HG02970 (cell line): Measurements from ENCODE around the gene NFIB.
A peak's percentile ranks its signal among the peaks of the same experiment; 100 is the strongest.

Source experiments
- ATAC-seq: cut with Tn5 transposase; IDR thresholded peaks from one replicate; pipeline ENCODE4 v1.9.1; 2021; ENCODE audit warnings: mild to moderate bottlenecking, moderate library complexity, moderate number of reproducible peaks; ENCODE audit not compliant: unreplicated experiment, low FRiP score

The NFIB gene

DNA sequence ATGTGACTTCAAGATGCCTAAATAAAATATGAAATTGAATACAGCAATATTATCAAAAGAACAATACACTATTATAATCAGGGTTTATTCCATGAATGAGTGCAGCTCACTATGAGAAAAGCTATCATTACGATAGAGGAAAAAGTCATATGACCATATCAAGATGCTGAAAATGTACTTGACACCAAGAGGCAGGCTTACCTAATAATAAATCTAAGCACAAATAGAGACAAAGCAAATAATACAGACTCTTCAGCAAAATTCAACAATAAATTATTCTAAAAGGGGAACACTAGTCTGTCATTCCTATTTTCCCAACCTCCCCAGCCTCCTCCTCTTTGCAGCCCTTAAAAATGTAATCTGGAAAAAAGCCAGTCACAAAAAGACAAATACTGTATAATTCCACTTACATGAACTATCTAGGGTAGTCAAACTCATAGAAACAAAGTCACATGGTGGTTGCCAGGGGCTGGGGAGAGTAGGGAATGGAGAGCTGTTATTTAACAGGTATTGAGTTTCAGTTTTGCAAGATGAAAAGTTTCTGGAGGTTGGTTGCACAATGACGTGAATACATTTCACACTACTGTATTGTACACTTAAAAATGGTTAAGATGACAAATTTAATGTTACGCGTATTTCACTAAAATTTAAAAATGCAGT, 148.4 kb downstream of the NFIB start:
- no peak for ATAC-seq

DNA sequence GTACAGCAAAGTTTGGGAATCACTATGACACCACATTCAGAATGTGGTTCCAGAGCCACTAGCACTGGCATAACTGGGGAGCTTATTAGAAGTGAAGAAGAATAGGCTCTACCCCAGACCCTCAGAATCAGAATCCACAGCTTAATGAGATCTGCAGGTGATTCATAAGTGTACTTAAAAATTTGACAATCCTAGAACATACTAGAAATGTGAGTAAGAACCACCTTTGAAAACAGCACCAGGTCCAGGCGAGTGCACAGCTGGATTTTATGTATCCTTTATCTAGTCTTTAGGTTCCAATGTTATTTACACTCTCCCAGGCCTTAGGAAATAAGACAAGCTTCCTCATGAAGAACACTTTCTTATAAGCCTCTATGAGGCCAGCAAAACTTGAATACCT, 149.0 kb downstream of the NFIB start:
- ATAC-seq: no peak

DNA sequence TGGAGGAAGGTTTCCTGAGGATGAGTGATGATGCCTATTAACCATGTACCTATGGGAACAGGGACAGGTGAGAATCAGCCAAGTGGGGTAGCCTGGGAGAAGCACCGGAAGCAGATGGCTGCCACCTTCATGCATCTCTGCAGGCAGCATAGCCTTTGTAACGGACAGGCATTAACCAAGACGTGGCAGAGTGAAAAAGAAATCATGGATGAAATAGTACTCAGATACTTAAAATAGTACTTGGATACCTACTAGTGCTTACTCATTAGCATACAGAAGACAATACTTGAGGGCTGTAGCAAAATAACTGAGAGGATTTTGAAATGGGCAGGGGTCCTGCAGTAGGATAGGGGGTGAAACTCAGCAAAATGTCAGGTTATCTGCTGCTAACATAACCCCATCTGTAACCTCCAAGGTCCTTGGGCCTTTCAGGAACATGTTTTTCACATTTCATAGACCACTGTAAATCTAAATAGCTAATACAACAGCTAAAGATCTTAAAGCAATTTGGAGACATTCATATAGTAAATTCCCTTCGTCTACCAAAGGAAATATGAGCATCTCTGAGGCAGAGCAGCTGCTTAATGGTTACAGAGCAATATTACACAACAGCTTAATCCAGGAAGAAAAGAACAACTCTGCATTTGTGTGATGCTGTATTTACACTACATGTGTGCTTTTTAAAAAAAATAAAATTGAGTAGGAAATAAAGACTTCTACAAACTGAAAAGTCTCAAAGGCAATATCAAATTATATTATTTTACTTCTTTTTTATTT, 154.3 kb downstream of the NFIB start:
- no peak for ATAC-seq

DNA sequence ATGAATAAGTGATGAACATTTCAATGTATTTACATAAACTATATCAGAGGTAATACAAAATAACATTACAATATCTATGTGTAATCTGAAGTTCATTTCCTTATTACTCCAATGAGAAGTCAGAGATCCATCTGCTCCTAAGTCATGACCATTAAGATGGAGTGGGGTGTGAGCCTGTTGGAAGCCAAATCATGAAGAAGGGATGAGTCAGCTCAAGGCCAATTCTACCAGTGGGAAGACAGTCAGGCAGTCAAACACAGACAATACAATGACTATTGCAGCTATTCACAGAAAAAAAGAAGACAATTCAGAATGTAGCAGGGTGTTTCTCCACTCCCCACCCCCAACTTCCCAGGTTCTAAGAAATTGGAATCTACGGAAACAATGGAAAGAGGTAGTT, 155.0 kb downstream of the NFIB start:
- no peak for ATAC-seq

DNA sequence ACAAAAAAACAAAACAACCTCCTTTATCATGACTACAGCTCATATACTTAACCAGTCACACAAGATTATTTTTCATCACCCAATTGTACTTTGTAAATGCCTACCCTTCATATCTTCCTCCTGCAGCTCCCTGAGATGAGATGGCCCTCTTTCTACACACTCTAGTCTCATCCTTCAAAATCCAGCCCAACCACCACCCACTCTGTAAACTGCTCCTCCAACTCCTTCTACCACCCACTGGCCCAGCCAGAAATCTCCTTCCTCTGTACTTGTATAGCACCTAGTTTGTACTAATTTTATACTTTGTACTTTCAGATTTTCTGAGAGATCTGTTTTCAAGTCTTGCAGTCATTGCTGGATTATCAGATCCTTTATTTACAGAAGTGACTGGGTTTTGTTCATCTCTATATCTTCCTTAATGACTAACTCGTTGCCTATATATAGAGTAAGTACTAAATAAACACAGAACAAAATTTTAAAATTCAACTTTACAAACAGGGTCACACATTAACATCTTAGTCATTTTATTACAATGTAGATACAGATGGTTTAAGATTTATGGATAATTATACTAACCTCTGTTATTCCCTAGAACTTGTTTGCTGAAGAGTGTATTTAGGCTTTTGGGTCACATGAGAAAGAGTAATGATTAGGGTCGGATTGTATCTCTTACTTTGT, 155.7 kb downstream of the NFIB start:
- no peak for ATAC-seq

GRCh38 chr9:14157191-14157590, 156.8 kb downstream of the NFIB start:
- no peak for ATAC-seq

DNA sequence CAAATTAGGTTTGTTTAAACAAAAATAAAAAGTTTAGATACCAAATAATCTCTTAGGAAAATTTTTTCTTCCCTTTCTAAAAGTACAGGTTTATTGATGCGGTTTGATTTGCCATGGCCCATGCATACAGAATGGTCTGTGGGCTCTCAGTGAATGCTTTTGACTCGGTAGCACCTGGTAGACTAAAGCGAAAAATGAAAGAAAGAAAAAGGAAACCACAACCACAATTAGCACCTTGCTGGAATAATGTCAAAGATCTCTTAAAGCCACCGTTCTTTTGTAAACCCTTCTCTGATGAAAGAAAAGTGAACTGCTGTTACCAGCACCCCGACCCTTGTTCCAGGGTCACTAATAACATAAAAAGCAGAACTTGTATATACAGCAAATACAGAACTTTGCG, 157.9 kb downstream of the NFIB start:
- peak; percentile 92 for ATAC-seq

- no peak for ATAC-seq
Measured at GRCh38 chr9:14155237-14155636, 158.7 kb downstream of the NFIB start.

DNA sequence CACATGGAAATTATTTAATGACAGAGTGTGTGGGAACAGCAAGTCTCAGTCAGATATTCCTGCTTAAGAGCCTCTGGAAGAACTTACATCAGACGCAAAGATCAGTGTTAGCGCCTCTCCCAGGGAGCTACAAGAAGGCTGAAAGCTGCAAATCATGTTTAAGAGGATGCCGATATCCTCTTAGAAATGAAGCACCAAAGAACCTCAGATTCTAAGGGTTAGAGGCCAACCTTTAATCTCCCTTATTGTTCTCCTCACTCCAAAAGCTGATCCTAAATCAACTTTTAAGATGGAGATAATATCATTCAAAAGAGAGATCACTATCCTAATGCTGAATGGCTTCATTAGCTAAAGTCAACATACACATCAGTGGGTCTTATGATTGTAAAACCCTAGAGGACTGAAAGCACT, 160.6 kb downstream of the NFIB start:
- ATAC-seq: no peak

GRCh38 chr9:14151451-14151850, 162.5 kb downstream of the NFIB start:
- no peak for ATAC-seq

DNA sequence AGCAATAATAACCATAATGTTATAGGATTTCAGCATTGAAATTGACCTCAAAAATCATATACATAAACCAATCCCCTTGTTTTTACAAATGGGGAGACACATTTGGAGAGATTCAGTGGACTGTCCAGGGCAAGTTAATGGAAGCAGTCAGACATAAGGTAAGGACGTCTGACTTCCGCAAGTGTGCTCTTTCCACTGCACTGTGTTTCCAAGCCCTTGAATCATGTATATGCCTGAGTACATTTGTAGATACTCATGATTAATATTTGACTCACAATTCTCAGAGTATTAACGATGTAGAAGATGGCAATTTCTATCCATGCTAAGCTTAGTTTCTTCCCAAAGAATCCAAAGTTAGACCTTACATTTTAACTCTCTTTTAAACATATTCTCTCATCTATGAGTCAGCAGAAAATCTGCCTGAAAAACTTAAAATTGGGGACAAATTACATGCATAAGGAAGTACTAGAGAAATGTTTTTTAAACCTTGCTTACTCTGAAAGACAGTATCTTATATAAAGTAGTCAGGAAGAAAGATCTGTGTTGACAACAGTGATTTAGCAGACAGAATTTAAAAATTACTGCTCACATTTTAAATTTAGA, 165.3 kb downstream of the NFIB start:
- no peak for ATAC-seq

- no peak for ATAC-seq
Measured at GRCh38 chr9:14147738-14148137, 166.2 kb downstream of the NFIB start.

GRCh38 chr9:14146201-14146874, 167.6 kb downstream of the NFIB start:
- no peak for ATAC-seq

- no peak for ATAC-seq
Measured at GRCh38 chr9:14144215-14144614, 169.7 kb downstream of the NFIB start.

- ATAC-seq: no peak
Measured at GRCh38 chr9:14141699-14142098, 172.2 kb downstream of the NFIB start.

DNA sequence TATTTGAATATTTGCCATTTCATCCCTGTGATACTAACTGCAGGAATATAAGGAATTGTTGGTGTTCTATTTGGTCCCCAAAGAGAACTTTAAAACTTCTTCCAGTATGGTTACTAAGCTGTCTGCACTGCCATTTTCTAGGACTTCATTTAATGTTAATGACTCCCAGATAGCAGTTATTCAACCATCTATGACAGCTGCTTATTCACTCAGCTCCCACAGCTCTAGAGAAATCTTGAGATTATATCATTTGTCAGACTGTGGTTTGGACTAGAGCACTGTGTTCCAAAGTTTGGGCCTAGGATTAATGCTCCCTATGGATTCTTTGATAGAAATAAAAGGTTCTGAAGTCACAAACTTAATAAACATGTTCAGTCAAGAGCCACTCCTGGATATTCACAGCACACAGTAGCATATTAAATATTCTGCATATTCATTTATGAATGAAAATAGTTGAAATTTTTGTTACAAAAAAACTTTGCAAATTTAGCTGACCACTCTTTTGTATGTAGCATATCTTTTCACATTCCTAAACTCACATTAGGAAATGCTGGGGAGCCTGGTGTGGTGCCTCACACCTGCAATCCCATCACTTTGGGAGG, 173.7 kb downstream of the NFIB start:
- no peak for ATAC-seq

DNA sequence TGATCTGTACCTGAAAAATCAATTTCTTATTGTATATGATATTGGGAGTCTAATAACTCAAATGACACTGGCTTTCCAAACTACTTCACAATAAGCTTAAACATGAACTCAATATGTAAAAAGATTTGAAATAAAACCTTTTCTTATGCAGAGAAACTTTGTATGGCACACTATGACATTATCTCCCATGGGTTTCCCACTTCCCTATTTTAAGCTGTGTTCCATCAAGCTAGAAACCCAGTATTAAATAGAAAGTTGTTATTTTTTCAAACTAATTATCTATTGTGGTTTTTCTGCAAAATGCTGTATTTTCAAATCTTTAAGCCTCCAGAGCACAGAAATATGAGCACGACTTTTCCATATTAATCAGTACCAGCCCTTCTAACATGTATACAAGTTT, 174.7 kb downstream of the NFIB start:
- no peak for ATAC-seq

DNA sequence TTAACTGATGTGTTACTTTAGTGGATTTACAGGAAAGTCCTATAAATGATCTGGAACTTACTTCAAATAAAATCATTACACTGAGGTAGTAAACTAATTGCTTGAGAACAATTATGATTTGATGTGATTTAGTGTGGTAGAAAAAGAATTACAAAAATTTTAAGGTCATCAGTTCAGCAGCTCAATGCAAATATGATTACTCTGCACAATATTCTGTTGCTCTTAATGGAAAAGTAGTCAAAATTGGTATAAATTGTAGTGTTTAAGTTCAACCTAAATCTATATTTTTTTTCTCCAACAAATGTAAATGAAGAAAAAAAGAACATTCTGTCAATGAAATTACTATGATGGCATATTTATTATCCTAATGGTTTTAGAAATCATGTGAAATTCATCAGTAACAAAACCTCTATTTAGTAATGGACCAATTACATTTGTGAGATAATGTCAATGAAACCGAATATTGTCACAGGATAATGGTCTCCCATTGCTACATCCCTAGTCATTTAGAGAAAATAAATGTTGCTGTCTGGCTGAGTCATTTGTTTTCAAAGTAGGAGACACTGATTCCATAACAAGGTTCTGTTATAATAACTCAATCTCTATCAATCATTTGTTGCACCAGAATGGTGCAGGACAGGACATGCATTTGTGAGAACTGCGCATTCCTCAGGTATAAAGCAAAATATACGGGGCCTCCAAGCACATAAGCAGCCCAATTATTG, 177.1 kb downstream of the NFIB start:
- ATAC-seq: no peak

- no peak for ATAC-seq
Measured at GRCh38 chr9:14136047-14136635, 177.8 kb downstream of the NFIB start.
